Measurements from ENCODE around the gene FYCO1.

The FYCO1 gene

GRCh38 chr3:45943207-45943846 is 52.3 kb downstream of the FYCO1 start, which contains the start of gene CXCR6:
CXCR6 (plus strand) TSS chr3:45943464; CDS start chr3:45946482, 3,018 bp downstream.
- peak in 2 of 3 experiments; percentile 40 to 41 for DNase-seq (ENCODE audit: low read depth in 3 of 3)

- no peak for DNase-seq (ENCODE audit: low read depth in 3 of 3)
These were observed 53.4 kb downstream of the FYCO1 start for GRCh38 chr3:45942051-45942825.

- no peak for DNase-seq (ENCODE audit: low read depth in 3 of 3)
These were observed 54.8 kb downstream of the FYCO1 start for GRCh38 chr3:45940781-45941365.

- DNase-seq (ENCODE audit: low read depth in 3 of 3) = no peak
These were observed 55.4 kb downstream of the FYCO1 start for GRCh38 chr3:45940004-45940780.

- no peak for DNase-seq (ENCODE audit: low read depth in 3 of 3)
These were observed 56.3 kb downstream of the FYCO1 start for GRCh38 chr3:45939341-45939771.

- DNase-seq (ENCODE audit: low read depth in 3 of 3) = peak; percentile 74 to 84 (median 78)
These were observed 56.8 kb downstream of the FYCO1 start for GRCh38 chr3:45938864-45939263.

- no peak for DNase-seq (ENCODE audit: low read depth in 3 of 3)
These were observed 57.6 kb downstream of the FYCO1 start for GRCh38 chr3:45938043-45938435.

GRCh38 chr3:45937206-45938042 is 58.2 kb downstream of the FYCO1 start:
- no peak for DNase-seq (ENCODE audit: low read depth in 3 of 3)

- DNase-seq (ENCODE audit: low read depth in 3 of 3) = no peak
These were observed 59.4 kb downstream of the FYCO1 start for GRCh38 chr3:45936261-45936660.

GRCh38 chr3:45933591-45933990 is 62.0 kb downstream of the FYCO1 start:
- no peak for DNase-seq (ENCODE audit: low read depth in 3 of 3)

GRCh38 chr3:45932112-45932511 is 63.5 kb downstream of the FYCO1 start:
- no peak for DNase-seq (ENCODE audit: low read depth in 3 of 3)

- no peak for DNase-seq (ENCODE audit: low read depth in 3 of 3)
These were observed 64.1 kb downstream of the FYCO1 start for GRCh38 chr3:45931496-45931895.

GRCh38 chr3:45929042-45929679 is 66.5 kb downstream of the FYCO1 start:
- peak; percentile 42 to 71 (median 50) for DNase-seq (ENCODE audit: low read depth in 3 of 3)

GRCh38 chr3:45927881-45928280 is 67.7 kb downstream of the FYCO1 start:
- DNase-seq (ENCODE audit: low read depth in 3 of 3) = no peak

- no peak for DNase-seq (ENCODE audit: low read depth in 3 of 3)
These were observed 71.9 kb downstream of the FYCO1 start for GRCh38 chr3:45923755-45924154.

- no peak for DNase-seq (ENCODE audit: low read depth in 3 of 3)
These were observed 72.6 kb downstream of the FYCO1 start for GRCh38 chr3:45922950-45923590.

- no peak for DNase-seq (ENCODE audit: low read depth in 3 of 3)
These were observed 73.6 kb downstream of the FYCO1 start for GRCh38 chr3:45922039-45922326.

GRCh38 chr3:45921158-45922038 is 74.2 kb downstream of the FYCO1 start:
- DNase-seq (ENCODE audit: low read depth in 3 of 3) = no peak

GRCh38 chr3:45917146-45917898 is 78.3 kb downstream of the FYCO1 start:
- DNase-seq (ENCODE audit: low read depth in 3 of 3) = no peak

Data from stimulated activated CD4-positive, alpha-beta T cell treated with anti-CD3 and anti-CD28 coated beads, TNF-alpha, amount 100 ng/mL, for 24 hours (primary cell).